GM19372 (cell line): ENCODE results near the gene EN1.

Source experiments
- ATAC-seq: cut with Tn5 transposase; IDR thresholded peaks from one replicate; pipeline ENCODE4 v1.9.1; 2021; ENCODE audit warnings: mild to moderate bottlenecking, low read depth, moderate library complexity; ENCODE audit not compliant: unreplicated experiment

The EN1 gene

DNA sequence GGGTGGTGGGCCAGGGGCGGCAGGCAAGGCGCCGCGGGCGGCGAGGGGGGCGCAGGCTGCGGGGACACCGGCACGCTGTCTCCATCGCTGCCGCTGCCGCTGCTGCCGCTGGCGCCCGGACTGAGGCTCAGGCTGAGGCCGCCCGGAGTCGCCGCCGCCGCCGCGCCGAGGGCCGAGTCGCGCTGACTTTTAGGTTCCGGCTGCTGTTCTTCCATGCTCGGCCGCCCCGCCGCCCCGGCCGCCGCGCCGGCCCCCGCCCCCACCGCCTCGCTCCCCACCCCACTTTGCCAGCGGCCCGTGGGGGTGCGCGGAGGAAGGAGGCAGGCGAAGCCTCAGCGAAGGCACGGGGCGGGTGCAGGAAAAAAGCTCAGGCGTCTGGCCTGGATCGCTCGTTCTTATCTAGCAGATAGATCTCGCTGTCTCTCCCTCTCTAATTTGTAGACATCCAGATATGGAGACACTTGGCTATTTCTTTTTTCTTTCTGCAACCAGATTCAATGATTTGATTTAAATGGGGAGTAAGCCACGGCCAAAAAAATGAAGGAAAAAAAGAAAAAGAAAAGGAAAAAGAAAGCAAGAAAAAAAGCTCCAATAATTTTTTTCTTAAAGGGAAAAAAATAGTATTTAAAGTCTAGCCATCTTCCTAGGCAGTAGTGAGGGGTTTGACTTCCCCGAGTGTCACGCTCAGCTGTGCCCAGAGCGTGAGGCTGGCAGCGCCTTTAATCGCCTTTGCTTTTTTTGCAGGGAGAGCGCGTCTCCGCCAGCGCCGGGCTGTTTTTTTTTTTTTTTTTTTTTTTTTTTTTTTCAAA lies at the start of gene EN1:
Gene EN1 (minus strand): TSS at position 696 of the 809 bp plus-strand sequence. CDS start 481 bp downstream, at position 215.
- ATAC-seq = no peak

DNA sequence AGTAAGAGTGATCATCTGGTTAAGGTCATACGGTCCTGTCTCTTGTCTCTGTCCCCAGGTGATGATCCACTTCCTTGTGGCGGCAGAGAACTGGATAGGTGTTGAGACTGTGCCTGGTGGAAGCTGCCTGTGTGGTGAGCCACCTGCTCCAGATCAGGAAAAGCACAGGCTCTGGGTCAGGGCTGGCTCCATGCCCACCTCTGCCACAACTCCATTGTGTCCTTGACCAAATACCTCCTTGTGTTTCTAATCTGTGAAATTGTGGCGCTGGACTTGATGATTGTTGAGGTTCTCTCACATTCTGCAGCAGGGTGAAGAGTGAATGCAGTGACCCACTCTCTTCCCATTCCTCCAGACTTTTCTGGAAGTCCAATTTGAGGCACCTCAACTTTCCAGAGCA lies 45.7 kb upstream of the EN1 start:
- no peak for ATAC-seq

DNA sequence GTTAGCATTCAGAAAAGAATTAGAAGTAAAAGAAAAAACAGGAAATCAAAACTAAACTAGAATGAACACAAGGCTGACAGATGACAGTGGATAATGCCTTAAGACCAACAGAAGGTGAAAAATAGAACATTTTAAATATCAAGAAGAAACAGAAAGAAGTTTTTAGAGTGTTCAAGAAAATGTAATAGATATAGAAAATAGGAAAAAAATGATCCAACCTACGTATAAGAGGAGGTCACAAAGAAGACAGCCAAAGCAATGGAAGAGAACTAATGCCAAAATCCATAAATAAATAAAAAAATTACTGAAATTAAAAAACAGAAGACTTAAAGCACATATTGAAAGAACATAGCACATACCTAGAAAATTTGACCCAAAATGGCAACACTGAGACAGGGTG lies 42.5 kb upstream of the EN1 start:
- ATAC-seq = no peak

DNA sequence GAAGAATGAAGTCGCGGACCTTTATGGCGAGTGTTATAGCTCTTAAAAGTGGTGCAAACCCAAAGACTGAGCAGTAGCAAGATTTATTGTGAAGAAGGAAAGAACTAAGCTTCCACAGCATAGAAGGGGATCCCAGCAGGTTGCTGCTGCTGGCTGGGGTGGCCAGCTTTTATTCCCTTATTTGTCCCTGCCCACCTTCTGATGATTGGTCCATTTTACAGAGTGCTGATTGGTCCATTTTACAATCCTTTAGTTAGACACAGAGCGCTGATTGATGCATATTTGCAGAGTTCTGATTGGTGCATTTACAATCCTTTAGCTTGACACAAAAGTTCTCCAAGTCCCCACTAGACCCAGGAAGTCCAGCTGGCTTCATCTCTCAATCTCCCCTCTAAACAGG lies 36.3 kb upstream of the EN1 start:
- no peak for ATAC-seq

DNA sequence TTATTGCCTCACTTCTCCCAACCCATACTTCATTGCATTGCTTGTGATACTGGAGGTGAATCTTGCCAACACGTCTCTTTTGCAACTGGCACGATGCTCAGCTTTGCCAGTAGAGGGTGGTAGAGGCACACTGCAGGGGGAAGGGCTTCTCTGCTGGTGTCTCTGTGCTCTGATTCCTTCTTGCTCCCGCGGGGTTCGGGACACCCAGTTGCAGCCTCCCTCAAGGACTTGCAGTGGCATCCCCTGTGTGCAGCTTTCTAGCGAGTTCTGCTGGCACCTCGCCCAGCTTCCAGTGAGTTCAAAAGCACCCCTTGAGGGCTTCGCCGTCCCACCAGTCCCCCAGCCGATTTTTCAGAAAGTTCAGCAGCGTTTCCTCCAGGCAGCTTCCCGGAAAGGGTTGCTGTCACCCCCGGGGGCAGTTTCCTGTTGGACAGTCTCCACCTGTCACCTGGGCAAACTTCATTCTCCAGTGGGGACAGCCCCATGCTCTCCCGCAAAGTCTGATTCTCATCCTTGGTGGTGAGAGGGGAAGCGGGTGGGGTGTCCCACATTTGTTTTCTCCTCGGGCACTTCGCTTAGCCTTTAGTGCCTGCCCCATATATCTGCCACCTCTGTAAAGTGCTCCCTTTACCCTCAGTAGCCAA lies 35.4 kb upstream of the EN1 start:
- peak; percentile 50 for ATAC-seq

DNA sequence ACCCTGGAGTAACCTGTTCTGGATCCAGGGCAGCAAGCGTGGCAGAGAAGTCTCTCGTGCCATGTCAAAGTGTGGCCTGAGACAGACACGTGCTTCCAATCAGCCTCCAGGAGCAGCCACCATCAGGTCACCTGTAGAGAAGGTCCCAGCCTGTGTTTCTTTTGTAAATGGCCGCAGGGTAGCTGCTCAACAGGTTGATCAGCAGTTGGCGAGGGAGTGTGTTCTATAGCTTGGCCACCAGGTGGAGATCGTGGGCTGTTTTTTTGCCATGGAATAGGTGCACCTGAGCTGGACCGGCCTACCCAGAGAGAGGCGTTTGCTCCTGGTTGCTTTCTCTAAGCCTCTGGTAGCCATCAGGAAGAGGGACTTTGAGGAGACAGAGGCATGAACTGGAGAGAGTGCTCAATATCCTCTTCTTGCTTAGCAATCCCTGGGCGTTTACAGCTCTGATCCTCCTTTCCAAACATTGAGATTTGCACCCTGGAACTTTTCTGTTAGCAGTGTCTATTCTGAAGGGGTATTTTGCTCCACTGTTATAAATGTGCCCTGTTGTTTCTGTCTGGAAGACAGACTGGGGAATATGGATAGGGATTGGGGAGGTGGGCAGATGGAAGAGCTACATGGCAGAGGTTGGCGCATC lies 34.2 kb upstream of the EN1 start:
- ATAC-seq = peak; percentile 93

DNA sequence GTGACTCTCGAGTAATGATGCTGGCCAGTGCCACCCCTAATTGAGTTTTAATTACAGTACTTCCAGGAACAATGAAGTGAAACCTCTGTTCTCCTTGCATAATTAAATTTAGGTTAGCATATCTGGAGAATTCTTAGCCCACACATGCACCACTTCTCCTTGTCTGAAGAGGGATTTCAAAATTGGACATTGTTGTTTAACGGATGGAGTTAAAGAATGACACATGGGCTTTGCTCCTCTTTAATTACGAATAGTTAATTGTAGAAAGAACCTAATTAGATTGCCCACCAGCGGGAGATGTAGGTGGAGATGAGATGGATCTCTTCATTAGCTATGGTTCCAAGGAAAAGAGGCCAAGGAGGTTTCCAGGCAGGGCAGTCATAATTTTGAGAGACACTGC lies 33.1 kb upstream of the EN1 start:
- no peak for ATAC-seq

DNA sequence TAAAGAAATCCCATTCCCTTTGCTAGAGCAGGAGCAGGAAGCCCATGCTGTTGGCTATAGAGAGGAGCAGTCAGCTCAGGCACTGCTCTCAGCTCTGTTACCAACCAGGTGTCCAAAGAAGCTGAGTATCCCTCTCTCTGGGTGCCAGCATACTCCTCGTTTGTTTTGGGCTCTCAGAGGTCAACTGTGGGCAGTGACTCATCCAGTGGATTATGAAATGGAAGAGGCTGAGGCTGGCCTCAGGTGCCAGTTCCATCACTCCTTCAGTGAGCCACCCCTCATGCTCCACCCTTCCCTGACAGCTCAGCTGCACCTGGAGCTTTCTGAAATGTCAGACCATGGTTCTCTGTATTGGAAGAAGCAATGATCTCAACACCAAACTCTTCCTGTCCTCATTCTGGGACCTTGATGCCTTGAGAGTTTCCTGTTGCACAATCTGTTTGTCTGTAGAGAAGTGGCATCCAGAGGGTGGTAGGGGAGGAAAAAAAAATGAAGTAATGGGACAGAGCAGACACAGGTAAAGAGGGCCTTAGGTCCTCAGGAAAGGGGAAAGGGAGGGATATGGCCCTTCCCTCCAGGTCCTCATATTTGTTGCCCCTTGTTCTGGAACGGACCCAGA lies 31.2 kb upstream of the EN1 start:
- no peak for ATAC-seq

DNA sequence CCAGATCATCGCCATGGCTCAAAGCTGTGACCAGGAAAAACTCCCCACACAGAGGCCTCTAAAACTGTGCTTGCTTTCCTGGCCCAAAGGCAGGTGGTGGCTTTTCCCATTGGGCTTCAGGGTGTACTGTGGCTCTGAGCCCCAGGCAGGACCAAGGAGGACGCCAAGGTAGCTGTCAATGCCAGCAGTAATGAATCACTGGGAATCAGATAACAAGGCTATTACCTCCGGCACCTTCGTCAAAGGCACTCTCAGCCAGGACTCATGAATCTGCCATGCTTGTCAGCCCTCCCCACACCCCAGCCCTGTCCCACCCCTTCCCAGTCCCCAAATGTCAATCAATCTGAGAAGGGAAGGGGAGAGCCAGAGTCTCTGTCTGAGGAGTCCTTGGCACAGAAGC lies 27.9 kb upstream of the EN1 start:
- ATAC-seq = no peak

DNA sequence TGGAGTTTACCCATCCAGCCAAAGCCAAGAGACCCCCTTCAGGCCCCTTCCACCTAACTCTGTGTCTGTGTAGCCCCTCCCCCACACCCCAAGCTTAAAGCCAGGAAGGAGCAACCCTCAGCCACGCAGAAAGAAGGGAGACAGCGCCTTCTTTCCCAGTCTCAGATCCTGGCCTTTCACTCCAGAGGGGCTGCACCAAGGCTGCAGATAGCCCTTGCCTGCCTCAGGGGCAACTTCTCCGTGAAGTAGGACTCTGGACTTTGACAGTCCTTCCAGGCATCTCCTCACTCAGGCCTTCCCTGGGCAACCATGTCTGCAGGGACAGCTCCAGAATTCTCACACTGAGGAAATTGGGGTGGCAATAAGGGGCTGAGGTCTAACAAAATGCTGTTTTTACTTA lies 26.9 kb upstream of the EN1 start:
- ATAC-seq = no peak

DNA sequence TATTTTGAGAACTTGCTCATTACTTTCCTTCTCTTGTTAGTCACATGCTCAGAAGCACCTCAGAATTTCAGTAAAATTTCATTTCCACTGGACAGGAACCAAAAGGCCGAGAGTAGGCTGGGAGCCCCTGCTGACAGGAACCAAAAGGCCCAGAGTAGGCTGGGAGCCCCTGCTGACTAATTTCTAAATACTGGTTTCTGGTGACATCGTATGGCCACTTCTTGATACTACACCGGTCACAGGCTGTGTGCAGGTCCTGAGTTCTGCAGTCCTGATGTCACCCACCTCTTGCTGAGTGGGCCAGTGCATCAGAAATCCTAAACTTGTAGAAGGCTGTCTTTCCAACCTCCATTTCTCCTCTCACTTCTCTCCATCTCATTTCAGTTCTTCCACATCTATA lies 17.7 kb upstream of the EN1 start:
- peak; percentile 88 for ATAC-seq

DNA sequence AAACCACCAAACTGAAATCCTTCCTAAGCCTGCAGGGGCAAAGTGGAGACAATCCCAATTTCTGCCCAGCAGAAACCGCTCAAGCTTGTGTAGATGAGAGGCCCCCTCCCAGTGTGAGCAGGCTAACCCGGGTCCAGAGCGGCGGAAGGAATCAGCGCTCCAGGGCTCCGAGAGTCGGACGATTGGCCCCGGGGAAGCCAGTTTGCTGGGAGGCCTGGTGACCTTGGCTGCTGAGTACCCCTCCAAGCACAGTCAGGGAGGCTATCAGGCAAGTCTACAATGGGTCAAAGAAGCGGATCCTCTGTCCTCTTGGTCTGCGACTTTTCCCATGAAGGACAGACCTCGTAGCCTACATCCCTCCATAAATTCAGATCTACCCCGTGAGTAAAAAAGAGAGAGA lies 16.8 kb upstream of the EN1 start:
- no peak for ATAC-seq

DNA sequence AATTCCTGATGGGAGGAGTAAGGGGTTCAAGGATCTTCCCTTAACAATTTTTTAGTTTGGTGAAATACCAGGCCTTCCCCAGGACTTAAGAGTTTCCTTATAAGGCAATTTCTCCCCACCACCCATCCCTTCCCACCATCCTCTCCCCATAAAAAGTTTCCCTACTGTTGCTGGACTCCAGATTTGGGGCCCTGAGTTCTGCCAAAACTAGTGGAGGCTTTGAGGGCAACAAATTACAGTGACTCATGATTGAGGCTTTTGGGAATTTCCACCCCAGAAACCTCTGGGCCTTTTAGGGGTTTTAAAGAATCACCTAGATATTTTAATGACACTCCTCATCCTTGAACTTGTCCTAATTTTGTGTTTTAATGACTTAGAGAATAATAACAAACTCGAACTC lies 14.3 kb upstream of the EN1 start:
- ATAC-seq = no peak

DNA sequence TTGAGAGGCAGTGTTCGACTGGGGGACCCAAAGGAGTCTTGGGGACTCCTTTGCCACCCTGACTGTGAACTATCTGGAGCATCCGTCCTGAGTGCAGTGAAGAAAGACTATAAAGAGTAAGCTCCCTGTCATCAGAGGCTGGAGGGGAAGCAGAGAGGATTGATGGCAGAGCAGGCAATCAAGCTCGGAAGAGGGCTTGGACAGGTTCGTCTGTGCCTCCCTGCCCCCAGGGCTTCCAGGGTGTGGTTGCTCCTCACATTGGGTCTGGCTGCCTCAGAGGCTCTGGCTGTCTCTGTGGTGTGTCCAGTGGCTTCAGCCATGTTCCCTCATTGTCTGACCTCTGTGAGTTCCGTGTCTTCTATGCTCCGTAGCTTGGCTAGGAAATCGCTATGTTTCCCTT lies 13.8 kb upstream of the EN1 start:
- ATAC-seq = no peak

DNA sequence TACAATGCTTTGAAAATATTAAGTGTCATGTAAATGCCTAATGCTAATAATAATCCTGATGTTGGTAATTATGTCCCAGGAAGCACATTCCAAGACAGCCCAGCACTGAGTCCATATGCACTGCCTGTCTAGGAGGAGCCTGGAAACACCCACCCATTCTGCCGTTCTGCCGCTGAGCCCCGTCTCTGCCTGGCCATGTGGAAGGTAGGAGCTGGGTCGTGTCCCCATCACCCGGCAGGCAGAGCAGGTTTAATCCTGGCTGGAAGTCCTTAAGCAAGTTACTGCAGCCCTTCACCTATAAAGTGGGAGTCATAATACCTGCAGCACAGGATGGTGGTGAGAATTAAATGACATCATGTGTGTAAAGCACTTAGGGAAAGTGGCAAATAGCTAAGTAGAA lies 13.1 kb upstream of the EN1 start:
- no peak for ATAC-seq

DNA sequence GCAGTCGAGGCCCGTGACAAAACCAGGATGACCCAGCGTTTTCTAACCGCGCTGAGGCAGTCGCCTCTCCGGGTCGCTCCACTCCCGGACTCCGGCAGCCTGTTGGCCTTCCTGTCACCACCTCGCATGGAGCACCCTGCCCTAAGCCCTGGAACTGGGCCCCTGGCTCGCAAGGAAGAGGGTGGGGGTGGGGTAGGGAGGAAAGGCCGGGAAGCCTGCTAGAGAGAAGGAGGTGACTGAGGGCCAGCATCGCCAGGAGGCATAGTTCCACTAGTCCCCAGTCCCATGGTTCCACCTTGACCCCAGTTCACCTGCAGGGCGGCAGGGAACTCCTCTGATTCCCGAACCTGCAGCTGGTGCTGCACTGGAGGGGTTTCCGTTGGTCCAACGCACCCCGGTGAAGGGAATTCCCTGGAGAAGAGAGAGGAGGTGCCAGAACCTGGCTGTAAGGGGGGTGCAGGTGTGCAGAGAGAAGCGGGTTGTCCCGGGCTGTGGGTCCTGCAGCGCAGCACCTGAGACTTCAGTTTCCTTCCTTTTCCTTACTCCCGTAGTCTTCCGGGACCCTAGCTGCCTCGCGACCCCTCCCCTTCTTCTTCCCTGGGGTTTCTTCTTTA lies 11.8 kb upstream of the EN1 start:
- ATAC-seq = no peak

DNA sequence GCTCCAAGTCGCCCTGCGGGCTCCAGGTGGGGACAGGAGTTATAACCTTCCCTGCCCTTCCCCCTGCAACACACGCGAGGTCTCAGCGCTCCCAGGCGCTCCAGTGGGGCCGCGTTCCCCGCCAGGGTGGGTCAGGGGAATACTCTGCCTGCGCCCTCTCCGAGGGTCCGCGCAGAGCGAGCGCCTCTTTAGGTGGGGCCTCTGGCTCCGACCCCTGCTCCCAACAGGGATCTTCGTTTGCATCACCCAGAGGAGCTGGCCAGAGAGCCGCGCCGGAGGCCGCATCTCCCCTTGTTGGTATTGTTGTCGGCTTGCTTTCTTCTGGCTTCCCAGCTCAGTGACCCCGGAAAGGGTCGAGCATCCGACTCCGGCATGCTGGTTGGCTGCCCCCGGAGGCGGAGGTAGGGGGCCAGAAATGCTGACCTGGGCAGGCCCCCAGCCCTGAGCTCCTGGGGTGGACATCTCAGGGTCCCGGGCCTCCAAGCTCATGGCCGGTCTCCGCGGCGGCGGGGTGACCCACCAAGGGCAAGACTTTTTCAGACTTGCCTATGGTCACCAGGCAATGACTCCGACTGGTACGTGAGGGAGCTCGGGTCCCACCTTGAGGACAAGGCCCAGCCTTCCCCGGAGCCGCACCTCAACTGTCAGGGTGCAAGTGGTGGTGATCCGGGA lies 11.2 kb upstream of the EN1 start:
- ATAC-seq = no peak

DNA sequence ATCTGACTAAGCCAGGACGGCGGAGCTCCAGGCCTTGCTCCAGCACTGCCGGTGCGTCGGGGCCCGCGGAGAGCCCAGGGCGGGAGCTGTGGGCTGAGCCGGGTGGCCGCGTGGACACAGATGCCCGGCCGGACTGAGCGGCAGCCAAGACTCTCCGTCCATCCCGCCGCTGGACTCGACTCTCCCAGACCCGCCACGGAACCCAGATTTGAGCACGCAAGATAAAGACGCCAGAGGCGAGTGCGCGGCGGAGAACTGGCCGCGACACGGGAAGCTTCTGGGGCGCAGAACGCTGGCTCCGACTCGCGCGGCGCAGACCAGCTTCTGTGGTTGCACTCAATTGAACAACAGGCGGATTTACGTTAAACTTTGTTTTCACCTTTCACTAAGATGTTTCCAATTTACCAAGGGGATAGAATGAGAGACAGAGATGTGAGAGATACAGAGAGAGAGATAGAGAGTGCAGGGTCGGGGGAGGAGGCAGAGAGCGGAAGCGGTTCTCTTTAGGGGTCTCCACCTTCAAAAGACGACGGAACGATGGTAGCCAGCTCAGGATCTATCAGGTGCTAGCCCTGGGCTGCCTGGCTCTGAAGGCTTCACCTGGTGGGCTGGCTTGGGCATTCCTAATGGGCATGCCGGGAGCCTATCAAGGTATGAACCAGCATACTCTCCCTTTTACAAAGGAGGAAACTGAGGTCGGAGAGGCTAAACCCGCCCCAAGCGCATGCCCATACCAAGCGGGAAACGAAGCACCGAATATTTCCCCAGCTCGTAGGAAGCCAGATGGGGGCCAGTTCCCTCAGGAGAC lies 10.4 kb upstream of the EN1 start:
- ATAC-seq = no peak

DNA sequence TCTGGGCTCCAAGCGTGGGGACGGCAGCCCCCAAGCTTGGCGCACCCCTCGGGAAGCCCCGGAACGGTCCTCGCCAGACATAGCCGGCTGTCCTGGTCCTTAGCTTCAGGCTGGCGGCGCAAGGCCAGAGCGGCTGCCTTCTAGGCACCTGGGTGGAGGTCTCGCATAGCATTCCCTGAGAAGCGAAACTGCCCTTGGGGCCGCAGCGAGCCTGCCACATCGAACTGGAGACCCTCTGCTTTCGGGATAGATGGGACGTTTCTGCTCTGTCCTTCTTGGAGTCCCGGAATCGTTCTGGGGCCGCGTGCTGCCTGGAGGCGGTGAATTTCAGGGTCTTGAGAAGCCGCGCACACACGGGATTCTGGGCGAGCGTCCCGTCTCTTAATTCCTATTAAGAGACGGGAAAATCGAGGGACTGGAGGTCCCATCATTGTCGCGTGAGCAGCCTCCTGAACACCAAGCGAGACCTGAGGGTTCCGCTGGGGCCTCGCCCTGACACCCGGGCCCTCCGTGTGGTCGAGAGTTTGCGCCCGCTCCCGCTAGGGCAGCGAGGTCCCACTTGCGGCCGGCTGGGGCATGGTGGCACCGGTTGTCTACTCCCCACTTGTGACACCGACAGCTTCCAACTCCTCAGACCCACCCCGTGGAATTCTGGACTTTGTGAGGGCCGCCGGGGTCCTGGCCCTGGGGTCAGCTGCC lies 9.7 kb upstream of the EN1 start:
- ATAC-seq = no peak
